Mesendoderm (in vitro differentiated cells): ENCODE results near the gene GATAD1.
"Not testable (repeated sequence)": the region's sequence is repeated elsewhere in the genome, so short reads cannot be mapped to it uniquely, and the experiment has no call there.

Experiments
- DNase-seq: peaks from one replicate; pipeline ENCODE4 v3.0.0; 2013
- H2AK5ac ChIP-seq: 2 replicates; pipeline ENCODE4 v1.6.1; 2013; ENCODE audit warnings: low read length, inconsistent platforms
- H2BK120ac ChIP-seq: 2 replicates; pipeline ENCODE4 v1.6.1; 2013; ENCODE audit warnings: low read depth, mild to moderate bottlenecking, low read length, moderate library complexity, mixed read lengths
- H2BK15ac ChIP-seq: replicated peaks from 2 replicates; pipeline ENCODE4 v1.6.1; 2013; ENCODE audit warnings: low read depth, mild to moderate bottlenecking, moderate library complexity
- H2BK5ac ChIP-seq: 2 replicates; pipeline ENCODE4 v1.6.1; 2013; ENCODE audit warnings: low read length, inconsistent platforms
- H3K18ac ChIP-seq: 2 replicates; pipeline ENCODE4 v1.6.1; 2013; ENCODE audit warnings: mild to moderate bottlenecking, low read length, mixed read lengths
- H3K23ac ChIP-seq: one replicate; pipeline ENCODE4 v1.6.1; 2013; ENCODE audit warnings: low read length
- H3K27ac ChIP-seq: 2 replicates; pipeline ENCODE4 v1.5.1; 2013; ENCODE audit warnings: low read depth, mild to moderate bottlenecking, inconsistent platforms, low read length, moderate library complexity
- H3K27me3 ChIP-seq: 2 replicates; pipeline ENCODE4 v1.6.1; 2013; ENCODE audit warnings: low read length, control low read depth, mild to moderate bottlenecking, inconsistent platforms; ENCODE audit not compliant: insufficient read depth, poor library complexity
- H3K36me3 ChIP-seq: 2 replicates; pipeline ENCODE4 v1.6.1; 2013; ENCODE audit warnings: low read length, inconsistent platforms; ENCODE audit not compliant: control insufficient read depth, insufficient read depth
- H3K4ac ChIP-seq: one replicate; pipeline ENCODE4 v1.6.1; 2013; ENCODE audit warnings: low read depth, mild to moderate bottlenecking, low read length, moderate library complexity
- H3K4me1 ChIP-seq: 2 replicates; pipeline ENCODE4 v1.6.1; 2013; ENCODE audit warnings: low read depth, low read length, inconsistent platforms; ENCODE audit not compliant: control insufficient read depth
- H3K4me2 ChIP-seq: 2 replicates; pipeline ENCODE4 v1.6.1; 2013; ENCODE audit warnings: low read length
- H3K4me3 ChIP-seq: 2 replicates; pipeline ENCODE4 v1.5.1; 2013; ENCODE audit warnings: mild to moderate bottlenecking, low read length
- H3K56ac ChIP-seq: one replicate; pipeline ENCODE4 v1.6.1; 2013; ENCODE audit warnings: low read length
- H3K79me1 ChIP-seq: 2 replicates; pipeline ENCODE4 v1.6.1; 2013; ENCODE audit warnings: low read length, inconsistent platforms
- H3K79me2 ChIP-seq: 2 replicates; pipeline ENCODE4 v1.6.1; 2013; ENCODE audit warnings: mild to moderate bottlenecking, low read length; ENCODE audit not compliant: control insufficient read depth, insufficient read depth
- H3K9ac ChIP-seq: 2 replicates; pipeline ENCODE4 v1.6.1; 2013; ENCODE audit warnings: low read length, inconsistent platforms
- H4K5ac ChIP-seq: one replicate; pipeline ENCODE4 v1.6.1; 2013; ENCODE audit warnings: low read length
- H4K8ac ChIP-seq: one replicate; pipeline ENCODE4 v1.6.1; 2013; ENCODE audit warnings: low read depth, mild to moderate bottlenecking, control low read depth, low read length, moderate library complexity
- WGBS: extraction: QIAGEN DNeasy Blood & Tissue Kit; methylation state at CpG from one replicate; pipeline ENCODE4 v1.1.7; 2013; ENCODE audit warnings: low lambda C conversion rate, missing lambda C conversion rate; ENCODE audit not compliant: insufficient coverage; ENCODE audit errors: extremely low coverage; 5-methylcytosine and 5-hydroxymethylcytosine counted together

Gene GATAD1

DNA sequence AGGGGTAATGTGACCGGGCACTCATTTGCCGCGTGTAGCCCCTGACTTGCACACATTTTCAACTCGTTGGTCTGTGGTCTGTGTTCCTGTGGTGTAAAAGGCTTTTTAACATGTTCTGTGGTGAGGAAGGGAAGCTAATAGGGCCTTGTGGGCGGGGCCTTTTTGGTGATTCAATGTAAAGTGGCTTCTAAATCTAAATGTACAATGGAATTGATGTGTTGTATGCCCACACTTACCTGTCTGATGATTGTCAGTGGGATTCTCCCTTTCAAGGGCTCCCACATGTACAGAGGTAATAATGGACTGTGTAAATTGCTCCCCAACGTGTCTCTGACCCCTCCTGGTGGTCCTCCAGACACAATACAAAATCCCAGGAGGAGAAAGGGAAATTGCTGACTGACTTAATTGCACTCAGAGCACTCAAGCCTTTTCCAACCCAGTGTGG, 43.1 kb upstream of the GATAD1 start:
- H3K23ac ChIP-seq, result no peak overlapping the region
- H3K36me3 ChIP-seq, result no peaks in the 10 kb centered on the region
- no peak overlapping the region for H3K18ac ChIP-seq
- H3K79me2 ChIP-seq, result no peaks in the 10 kb centered on the region
- no peak overlapping the region for H2BK5ac ChIP-seq
- no peak overlapping the region for H2AK5ac ChIP-seq
- H3K27ac ChIP-seq, result no peak overlapping the region
- no peak overlapping the region for H4K8ac ChIP-seq
- H3K4me1 ChIP-seq, result no peaks in the 10 kb centered on the region
- H3K79me1 ChIP-seq, result no peaks in the 10 kb centered on the region
- DNase-seq, result peak; percentile 61
- no CpG with 5 or more reads among the region's 6 CpGs for WGBS
- H3K4me2 ChIP-seq, result no peak overlapping the region
- H3K9ac ChIP-seq, result no peak overlapping the region
- no peak overlapping the region for H3K4me3 ChIP-seq
- H4K5ac ChIP-seq, result no peak overlapping the region
- H3K27me3 ChIP-seq, result no peaks in the 10 kb centered on the region
- H3K56ac ChIP-seq, result no peak overlapping the region
- H2BK120ac ChIP-seq, result no peak overlapping the region
- no peak overlapping the region for H2BK15ac ChIP-seq
- H3K4ac ChIP-seq, result no peak overlapping the region

GRCh38 chr7:92409357-92409756, 37.9 kb upstream of the GATAD1 start:
- WGBS, result no CpG with 5 or more reads among the region's 1 CpG
- no peak overlapping the region for H3K56ac ChIP-seq
- no peak overlapping the region for H3K4ac ChIP-seq
- no peak overlapping the region for H3K18ac ChIP-seq
- no peak overlapping the region for H3K27ac ChIP-seq
- H4K5ac ChIP-seq, result no peak overlapping the region
- H3K79me1 ChIP-seq, result no peaks in the 10 kb centered on the region
- no peaks in the 10 kb centered on the region for H3K4me1 ChIP-seq
- H2BK120ac ChIP-seq, result no peak overlapping the region
- no peak overlapping the region for H2BK15ac ChIP-seq
- no peak overlapping the region for H3K23ac ChIP-seq
- H3K4me2 ChIP-seq, result no peak overlapping the region
- no peak overlapping the region for H4K8ac ChIP-seq
- H3K27me3 ChIP-seq, result no peaks in the 10 kb centered on the region
- no peaks in the 10 kb centered on the region for H3K36me3 ChIP-seq
- no peak overlapping the region for H2AK5ac ChIP-seq
- H3K9ac ChIP-seq, result no peak overlapping the region
- H3K4me3 ChIP-seq, result no peak overlapping the region
- H3K79me2 ChIP-seq, result no peaks in the 10 kb centered on the region
- no peak overlapping the region for H2BK5ac ChIP-seq
- DNase-seq, result no peak

- H3K36me3 ChIP-seq, H4K8ac ChIP-seq, H3K23ac ChIP-seq, H3K18ac ChIP-seq, H3K79me2 ChIP-seq, H3K9ac ChIP-seq, H3K27ac ChIP-seq, H2BK120ac ChIP-seq, H2AK5ac ChIP-seq, H2BK5ac ChIP-seq, H3K4me3 ChIP-seq, H3K56ac ChIP-seq, H3K27me3 ChIP-seq, H3K4me1 ChIP-seq, H3K4me2 ChIP-seq, H4K5ac ChIP-seq, DNase-seq, H2BK15ac ChIP-seq, H3K4ac ChIP-seq, H3K79me1 ChIP-seq: not testable (repeated sequence)
- WGBS, result no CpG with 5 or more reads among the region's 6 CpGs
These were observed 37.1 kb upstream of the GATAD1 start for GRCh38 chr7:92410162-92410561.

GRCh38 chr7:92412745-92413144, 34.5 kb upstream of the GATAD1 start:
- no CpG with 5 or more reads among the region's 11 CpGs for WGBS
- no peak overlapping the region for H3K18ac ChIP-seq

GRCh38 chr7:92413550-92413949, 33.7 kb upstream of the GATAD1 start:
- Histone ChIP-seq H3K23ac (no peak overlapping the region), H4K8ac (no peak overlapping the region), H4K5ac (no peak overlapping the region), H3K4ac (no peak overlapping the region), H3K36me3 (no peaks in the 10 kb centered on the region), H3K27ac (no peak overlapping the region), H2AK5ac (no peak overlapping the region), H2BK15ac (no peak overlapping the region), H3K18ac (no peak overlapping the region), H3K56ac (no peak overlapping the region), H3K79me1 (no peaks in the 10 kb centered on the region), H3K27me3 (no peaks in the 10 kb centered on the region), H3K4me1 (no peaks in the 10 kb centered on the region), H3K4me2 (no peak overlapping the region), H2BK5ac (no peak overlapping the region), H3K79me2 (no peaks in the 10 kb centered on the region), H3K9ac (no peak overlapping the region), H2BK120ac (no peak overlapping the region), H3K4me3 (no peak overlapping the region)
- WGBS, result no CpG with 5 or more reads among the region's 5 CpGs
- no peak for DNase-seq

More at GRCh38 chr7:92412745-92413144, 34.5 kb upstream of the GATAD1 start:
- H3K23ac ChIP-seq, result no peak overlapping the region
- DNase-seq, result no peak
- H4K5ac ChIP-seq, result no peak overlapping the region
- H3K4me1 ChIP-seq, result no peaks in the 10 kb centered on the region
- H3K4ac ChIP-seq, result no peak overlapping the region
- H3K56ac ChIP-seq, result no peak overlapping the region
- no peaks in the 10 kb centered on the region for H3K79me1 ChIP-seq
- no peak overlapping the region for H3K27ac ChIP-seq
- no peak overlapping the region for H4K8ac ChIP-seq
- no peak overlapping the region for H2AK5ac ChIP-seq
- H2BK5ac ChIP-seq, result no peak overlapping the region
- no peak overlapping the region for H2BK15ac ChIP-seq
- H3K4me2 ChIP-seq, result no peak overlapping the region
- no peaks in the 10 kb centered on the region for H3K36me3 ChIP-seq
- H3K4me3 ChIP-seq, result no peak overlapping the region
- H3K79me2 ChIP-seq, result no peaks in the 10 kb centered on the region
- H2BK120ac ChIP-seq, result no peak overlapping the region
- no peak overlapping the region for H3K9ac ChIP-seq
- no peaks in the 10 kb centered on the region for H3K27me3 ChIP-seq

- H2BK120ac ChIP-seq, result no peak overlapping the region
- no peak overlapping the region for H3K4ac ChIP-seq
- H3K23ac ChIP-seq, result no peak overlapping the region
- no CpG with 5 or more reads among the region's 5 CpGs for WGBS
- H3K18ac ChIP-seq, result no peak overlapping the region
- H3K79me2 ChIP-seq, result no peaks in the 10 kb centered on the region
- no peak overlapping the region for H3K27ac ChIP-seq
- H4K8ac ChIP-seq, result no peak overlapping the region
- H3K4me3 ChIP-seq, result no peak overlapping the region
- no peaks in the 10 kb centered on the region for H3K4me1 ChIP-seq
- no peak overlapping the region for H3K4me2 ChIP-seq
- H4K5ac ChIP-seq, result no peak overlapping the region
- no peak overlapping the region for H2BK5ac ChIP-seq
- H2AK5ac ChIP-seq, result no peak overlapping the region
- no peak for DNase-seq
- H3K36me3 ChIP-seq, result no peaks in the 10 kb centered on the region
- H3K56ac ChIP-seq, result no peak overlapping the region
- no peak overlapping the region for H3K9ac ChIP-seq
- no peaks in the 10 kb centered on the region for H3K79me1 ChIP-seq
- no peaks in the 10 kb centered on the region for H3K27me3 ChIP-seq
- H2BK15ac ChIP-seq, result no peak overlapping the region
These were observed 32.1 kb upstream of the GATAD1 start for GRCh38 chr7:92415225-92415624.
